ENCODE results near the gene CACNA2D3.

DNA sequence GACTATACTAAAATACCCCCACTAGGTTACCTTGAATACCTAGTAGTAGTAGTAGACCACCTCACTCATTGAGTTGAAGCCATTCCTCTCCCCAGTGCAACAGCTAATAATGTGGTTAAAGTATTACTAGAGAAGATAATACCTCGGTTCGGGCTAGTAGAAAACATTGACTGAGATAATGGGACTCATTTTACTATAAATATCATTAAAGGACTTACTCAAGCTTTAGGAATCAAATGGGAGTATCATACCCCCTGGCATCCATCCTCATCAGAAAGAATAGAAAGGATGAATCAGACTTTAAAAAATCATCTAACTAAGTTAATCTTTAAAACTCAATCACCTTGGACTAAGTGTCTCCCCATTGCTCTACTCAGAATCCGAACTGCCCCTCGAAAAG, 49.0 kb upstream of the CACNA2D3 start:
- TF ChIP-seq, protein P1, sequence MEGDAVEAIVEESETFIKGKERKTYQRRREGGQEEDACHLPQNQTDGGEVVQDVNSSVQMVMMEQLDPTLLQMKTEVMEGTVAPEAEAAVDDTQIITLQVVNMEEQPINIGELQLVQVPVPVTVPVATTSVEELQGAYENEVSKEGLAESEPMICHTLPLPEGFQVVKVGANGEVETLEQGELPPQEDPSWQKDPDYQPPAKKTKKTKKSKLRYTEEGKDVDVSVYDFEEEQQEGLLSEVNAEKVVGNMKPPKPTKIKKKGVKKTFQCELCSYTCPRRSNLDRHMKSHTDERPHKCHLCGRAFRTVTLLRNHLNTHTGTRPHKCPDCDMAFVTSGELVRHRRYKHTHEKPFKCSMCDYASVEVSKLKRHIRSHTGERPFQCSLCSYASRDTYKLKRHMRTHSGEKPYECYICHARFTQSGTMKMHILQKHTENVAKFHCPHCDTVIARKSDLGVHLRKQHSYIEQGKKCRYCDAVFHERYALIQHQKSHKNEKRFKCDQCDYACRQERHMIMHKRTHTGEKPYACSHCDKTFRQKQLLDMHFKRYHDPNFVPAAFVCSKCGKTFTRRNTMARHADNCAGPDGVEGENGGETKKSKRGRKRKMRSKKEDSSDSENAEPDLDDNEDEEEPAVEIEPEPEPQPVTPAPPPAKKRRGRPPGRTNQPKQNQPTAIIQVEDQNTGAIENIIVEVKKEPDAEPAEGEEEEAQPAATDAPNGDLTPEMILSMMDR (IDR thresholded peaks at IDR 0.05), result no peak
- no peak for TF ChIP-seq POLR2A (IDR thresholded peaks at IDR 0.05)

Data from tibial nerve (tissue), 3 donors.